NCI-H1092 (cell line): ENCODE data around the gene ARHGAP9.
"Not testable (repeated sequence)": the region's sequence is repeated elsewhere in the genome, so short reads cannot be mapped to it uniquely, and the experiment has no call there.

Source experiments
- DNase-seq: peaks from one replicate; lab custom pipeline; 2025; lab: John Stamatoyannopoulos, UW

Gene ARHGAP9

DNA sequence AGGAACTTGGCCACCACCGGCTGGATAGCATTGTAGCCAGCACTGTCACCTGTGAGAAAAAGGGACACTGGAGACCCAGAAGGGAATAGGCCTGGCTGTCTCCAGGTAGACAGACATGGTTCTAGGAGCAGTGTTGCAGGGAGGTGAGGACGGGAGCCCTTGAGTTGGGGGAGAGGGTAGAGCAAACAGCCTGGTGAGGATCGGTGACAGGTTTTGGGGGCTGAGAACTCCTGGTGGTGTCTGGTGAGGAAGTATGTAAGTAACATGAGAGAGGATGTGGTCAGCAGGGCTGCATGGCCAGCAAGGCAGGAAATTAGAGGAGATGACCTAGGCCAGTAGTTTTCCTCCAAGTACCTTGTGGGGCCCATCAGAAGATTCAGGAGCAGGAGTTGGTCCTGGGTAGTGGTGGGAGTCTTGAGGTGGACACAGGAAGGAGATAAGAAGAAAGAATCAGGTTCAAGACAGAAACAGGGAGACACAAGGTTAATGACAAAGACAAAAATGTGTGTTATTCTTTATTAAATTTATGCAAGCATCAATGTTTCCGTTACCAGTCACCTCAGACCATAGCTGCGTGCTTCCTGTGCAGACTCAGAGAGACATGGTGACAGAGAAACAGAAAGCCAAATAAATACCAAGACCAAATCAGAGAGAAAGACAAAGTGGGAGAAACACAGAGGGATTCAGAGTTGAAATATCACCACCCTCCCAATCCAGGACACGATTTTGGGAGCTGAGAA lies at the start of gene ARHGAP9:
Gene ARHGAP9 (minus strand): TSS at position 491 of the 740 bp plus-strand sequence. CDS start 460 bp downstream, at position 31.
- no peak for DNase-seq

DNA sequence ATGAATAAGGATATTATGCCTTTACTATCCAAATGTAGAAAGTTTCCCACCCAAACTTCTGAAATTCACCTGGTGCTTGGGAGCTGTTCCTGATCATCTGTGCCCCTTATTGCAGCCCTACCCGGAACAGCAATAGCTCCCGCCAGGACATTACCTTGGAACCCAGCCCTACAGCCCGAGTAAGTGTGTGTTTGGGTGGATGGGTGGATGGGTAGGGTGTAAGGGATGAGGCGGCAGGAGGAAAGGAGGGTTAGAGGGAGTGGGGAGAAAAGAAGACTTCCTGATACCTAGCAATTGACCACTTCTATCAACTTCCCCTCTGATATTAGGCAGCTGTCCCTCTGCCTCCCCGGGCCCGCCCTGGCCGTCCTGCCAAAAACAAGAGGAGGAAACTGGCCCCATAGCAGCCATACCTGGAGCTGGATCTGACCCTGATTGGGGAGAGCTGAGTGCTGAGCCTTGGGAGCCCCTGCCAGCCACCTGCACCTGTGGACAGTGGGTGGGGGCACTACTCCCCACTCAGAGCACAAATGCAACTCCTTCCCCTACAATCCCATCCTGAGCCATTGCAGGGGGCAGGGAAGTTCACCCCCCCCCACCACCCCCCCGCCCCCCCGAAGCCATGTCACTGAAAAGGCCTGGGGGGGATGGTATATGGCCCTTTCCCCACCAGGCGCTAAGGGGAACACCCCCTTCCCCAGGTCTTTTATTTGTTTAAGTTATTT lies 49.3 kb upstream of the ARHGAP9 start:
- no peak for DNase-seq

DNA sequence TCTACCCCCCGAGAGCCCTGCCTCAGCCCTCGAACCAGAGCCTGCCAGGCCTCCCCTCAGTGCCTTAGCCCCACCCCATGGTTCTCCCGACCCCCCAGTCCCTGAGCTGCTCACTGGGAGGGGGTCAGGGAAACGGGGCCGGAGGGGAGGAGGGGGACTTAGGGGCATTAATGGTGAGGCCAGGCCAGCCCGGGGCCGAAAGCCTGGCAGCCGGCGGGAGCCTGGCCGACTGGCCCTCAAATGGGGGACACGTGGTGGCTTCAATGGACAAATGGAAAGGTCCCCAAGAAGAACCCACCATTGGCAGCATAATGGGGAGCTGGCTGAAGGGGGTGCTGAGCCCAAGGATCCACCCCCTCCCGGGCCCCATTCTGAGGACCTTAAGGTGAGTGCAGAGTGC lies 48.5 kb upstream of the ARHGAP9 start:
- no peak for DNase-seq

DNA sequence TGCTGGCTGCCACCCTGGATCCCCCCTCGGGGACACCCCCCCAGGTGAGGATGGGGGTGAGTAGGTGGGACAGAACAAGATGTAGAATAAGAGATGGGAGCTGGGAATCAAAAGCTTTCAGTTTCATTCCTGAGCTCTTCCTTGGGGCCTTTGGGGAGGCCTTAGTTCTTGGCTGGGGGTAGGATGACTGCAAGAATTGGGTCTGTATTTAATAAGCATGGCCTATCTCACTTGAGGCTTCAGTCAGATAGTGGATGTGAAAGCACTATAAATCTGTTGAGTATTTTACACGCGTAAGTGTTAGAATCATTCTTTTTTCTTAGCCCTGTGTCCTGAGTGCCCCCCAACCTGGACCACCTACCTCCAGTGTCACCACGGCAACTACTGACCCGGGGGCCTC lies 47.5 kb upstream of the ARHGAP9 start:
- DNase-seq = no peak

DNA sequence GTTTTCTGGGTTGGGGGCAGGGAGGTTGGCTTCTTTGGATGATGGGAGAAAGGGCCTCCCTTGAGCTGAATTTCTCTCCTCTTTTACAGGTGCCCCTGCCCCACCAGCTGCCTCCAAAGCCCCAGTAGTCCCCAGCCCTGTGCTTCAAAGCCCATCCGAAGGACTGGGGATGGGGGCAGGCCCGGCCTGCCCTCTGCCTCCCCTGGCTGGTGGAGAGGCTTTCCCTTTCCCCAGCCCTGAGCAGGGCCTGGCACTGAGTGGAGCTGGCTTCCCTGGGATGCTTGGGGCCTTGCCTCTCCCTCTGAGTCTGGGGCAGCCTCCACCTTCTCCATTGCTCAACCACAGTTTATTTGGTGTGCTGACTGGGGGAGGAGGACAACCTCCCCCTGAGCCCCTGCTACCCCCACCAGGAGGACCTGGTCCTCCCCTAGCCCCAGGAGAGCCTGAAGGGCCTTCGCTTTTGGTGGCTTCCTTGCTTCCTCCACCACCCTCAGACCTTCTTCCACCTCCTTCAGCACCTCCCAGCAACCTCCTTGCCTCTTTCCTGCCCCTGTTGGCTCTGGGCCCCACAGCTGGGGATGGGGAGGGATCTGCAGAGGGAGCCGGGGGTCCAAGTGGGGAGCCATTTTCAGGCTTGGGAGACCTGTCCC lies 46.9 kb upstream of the ARHGAP9 start:
- DNase-seq = no peak

DNA sequence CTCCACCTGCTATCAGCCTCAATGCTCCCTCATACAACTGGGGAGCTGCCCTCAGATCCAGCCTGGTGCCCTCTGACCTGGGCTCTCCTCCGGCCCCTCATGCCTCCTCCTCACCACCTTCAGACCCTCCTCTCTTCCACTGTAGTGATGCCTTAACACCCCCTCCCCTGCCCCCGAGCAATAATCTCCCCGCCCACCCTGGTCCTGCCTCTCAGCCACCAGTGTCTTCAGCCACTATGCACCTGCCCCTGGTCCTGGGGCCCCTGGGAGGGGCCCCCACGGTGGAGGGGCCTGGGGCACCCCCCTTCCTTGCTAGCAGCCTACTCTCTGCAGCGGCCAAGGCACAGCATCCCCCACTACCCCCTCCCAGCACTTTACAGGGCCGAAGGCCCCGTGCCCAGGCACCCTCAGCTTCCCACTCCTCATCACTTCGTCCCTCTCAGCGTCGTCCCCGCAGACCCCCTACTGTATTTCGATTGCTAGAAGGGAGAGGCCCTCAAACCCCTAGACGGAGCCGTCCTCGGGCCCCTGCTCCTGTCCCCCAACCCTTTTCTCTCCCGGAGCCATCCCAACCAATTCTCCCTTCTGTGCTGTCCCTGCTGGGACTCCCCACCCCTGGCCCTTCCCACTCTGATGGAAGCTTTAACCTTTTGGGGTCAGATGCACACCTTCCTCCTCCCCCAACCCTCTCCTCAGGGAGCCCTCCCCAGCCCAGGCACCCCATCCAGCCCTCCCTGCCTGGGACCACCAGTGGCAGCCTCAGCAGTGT lies 46.1 kb upstream of the ARHGAP9 start:
- DNase-seq = no peak

DNA sequence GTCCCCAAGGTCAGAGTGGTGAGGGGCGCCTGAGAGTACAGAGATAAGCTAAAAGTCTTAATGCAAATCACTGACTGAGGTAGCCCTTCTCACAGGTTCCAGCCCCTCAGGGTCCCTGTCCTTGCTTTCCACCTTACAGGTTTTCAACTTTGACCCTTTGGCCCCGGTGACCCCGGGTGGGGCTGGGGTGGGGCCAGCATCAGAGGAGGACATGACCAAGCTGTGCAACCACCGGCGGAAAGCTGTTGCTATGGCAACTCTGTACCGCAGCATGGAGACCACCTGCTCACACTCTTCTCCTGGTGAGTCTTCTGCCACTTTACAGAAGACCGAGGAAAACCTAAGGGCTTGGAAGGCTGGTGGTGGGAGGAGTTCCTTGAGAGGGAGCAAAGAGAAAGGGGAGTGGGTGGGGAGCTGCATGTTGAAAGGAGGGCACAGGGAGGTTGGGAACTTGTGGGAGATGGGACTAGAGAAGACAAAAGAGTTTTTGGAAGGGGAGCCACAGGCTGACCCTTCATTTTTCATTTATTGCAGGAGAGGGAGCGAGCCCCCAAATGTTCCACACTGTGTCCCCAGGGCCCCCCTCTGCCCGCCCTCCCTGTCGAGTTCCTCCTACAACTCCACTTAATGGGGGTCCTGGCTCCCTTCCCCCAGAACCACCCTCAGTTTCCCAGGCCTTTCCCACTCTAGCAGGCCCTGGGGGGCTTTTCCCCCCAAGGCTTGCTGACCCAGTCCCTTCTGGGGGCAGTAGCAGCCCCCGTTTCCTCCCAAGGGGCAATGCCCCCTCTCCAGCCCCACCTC lies 45.3 kb upstream of the ARHGAP9 start:
- no peak for DNase-seq

DNA sequence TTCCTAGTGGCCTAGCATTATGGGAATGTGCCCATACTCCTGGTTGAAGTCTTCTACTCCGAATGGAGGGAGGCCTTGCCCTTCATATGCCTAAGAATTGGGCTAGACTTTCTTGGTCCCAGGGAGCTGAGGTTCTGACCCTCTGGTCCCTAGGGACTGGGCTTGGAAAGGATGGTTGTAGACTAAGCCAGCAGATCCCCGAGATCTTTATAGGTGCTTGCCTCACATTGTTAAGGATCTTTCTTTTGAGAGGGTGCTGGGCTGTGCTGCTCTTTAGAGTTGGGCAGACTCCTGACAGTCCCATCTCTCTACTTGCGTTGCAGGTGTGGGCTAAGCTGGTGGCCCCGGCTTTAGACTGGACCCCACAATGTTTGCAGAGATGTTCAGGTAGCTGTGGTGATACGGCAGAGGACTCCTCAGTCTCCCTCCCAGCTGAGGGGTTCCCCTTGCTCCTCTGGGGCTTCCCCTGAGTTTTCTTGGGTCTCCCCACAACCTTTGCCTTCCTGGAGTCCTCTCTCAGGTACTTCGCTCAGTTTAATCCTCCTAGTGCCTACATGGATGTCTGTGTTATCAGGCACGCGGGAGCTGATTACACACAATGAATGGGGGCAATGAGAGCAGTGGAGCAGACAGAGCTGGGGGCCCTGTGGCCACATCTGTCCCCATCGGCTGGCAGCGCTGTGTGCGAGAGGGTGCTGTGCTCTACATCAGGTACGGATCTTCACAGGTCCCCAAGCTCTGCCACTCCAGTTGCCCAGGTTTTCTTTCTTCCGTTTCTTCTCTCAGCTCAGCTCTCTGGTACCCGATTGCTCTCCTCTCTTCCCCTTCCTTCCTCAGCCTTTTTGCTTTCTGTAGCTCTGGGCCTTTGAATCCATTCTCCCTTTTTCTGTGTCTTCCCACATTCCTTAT lies 44.3 kb upstream of the ARHGAP9 start:
- no peak for DNase-seq

DNA sequence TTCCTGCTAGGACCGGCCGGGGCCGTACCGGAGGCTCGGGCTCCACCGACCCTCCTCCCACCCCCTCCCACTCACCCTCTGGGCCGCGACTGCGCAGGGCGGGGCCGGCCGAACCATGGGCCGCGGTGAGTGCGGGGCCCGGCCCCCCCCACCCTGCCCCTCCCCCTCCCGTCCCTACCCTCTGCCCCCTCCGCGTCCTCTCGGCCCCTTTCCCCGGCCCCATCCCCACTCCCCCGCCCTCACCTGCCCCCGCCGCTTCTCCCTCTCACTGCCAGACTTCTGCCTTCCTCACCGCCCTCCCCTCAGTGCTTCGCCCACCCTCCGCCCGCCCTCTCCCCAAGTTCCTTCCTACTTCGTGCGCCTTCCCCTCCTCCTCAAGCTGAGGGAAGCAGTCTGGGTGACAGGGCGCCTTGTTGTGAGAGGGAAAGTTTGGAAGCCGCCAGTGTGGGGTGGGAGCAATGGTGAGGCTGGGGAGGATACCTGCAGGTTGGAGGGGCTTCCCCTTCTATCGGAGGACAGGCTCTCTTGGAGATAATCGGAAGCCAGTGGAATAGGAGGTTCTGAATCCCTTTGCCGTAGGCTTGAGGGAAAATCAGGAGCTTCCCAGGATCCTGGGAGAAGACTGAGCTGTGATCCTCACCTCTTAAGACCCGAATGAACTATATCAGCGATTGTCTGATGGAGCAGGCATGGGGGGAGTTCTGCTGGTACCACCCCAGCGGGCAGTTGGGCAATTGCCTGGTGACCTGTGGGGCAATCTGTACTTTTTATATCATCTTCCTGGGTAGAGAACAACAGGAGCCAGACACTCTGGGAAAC lies 43.4 kb upstream of the ARHGAP9 start:
- DNase-seq = no peak

DNA sequence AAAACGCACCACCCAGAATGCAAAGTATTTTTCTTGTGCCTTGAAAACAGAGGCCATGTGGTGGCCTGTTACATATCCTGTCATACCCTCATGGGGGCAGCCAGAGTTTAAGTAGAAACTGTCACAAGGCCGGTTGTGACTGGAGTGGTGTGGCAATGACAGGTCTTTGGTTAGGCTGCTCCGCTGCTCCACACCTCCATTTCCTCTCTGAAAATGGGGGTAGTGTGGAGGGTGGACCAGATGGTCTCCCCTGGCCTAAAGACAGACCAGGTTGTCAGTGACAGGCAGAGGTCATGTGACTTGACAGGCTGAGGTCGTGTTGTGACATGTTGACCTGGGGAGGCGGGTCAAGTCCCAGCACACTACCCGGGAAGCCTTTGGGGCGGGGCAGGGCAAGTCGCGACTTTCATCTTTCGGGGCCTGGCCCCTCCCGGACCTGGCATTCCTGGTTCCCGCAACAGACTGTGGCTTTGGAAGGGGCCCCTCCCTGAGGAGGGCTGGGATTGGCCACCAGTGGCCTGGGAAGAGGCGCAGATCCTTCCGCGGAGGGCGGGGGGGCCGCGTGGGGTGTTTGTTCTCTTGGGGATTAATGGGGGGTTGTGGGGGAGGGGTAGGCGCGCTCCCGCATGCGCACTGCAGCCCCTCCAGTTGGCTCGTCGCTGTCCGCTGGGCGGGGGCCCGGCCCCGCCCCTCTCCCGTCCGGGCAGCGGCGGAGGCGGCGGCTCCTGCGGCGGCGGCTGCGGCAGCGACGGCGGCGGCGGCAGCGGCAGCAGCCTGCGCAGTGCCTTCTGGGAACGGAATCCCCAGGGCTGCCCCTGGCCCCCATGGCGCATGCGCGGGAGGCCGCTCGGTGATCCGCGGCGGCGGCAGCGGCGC lies 42.6 kb upstream of the ARHGAP9 start, which contains the start of gene MBD6:
Gene MBD6 (plus strand): TSS at position 814 of the 876 bp plus-strand sequence. CDS start 1,480 bp downstream, outside the sequence.
- DNase-seq = peak; percentile 66

DNA sequence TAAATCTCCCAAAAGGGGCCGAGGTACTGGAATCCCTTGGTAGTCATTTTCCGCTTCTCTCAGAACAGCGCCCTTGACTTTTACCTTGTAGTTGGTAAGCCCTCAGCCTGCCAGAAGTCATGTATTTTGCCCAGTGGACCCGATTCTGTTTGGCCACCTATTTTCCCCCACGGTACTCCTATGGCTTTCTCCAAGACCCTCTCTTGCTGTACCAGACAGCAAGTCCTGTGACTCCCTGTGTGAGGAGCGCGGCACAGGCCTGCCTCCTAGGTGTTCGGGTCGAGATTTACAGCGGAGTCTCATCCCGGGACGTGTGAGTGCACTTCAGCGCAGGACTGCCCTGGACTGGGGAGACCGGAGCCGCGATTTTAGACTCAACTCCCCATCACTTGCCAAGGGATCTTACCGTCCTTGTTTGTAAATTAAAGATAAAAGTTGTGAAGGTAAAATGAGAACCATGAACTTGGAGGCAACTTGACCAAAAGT lies 41.9 kb upstream of the ARHGAP9 start:
- no peak for DNase-seq

DNA sequence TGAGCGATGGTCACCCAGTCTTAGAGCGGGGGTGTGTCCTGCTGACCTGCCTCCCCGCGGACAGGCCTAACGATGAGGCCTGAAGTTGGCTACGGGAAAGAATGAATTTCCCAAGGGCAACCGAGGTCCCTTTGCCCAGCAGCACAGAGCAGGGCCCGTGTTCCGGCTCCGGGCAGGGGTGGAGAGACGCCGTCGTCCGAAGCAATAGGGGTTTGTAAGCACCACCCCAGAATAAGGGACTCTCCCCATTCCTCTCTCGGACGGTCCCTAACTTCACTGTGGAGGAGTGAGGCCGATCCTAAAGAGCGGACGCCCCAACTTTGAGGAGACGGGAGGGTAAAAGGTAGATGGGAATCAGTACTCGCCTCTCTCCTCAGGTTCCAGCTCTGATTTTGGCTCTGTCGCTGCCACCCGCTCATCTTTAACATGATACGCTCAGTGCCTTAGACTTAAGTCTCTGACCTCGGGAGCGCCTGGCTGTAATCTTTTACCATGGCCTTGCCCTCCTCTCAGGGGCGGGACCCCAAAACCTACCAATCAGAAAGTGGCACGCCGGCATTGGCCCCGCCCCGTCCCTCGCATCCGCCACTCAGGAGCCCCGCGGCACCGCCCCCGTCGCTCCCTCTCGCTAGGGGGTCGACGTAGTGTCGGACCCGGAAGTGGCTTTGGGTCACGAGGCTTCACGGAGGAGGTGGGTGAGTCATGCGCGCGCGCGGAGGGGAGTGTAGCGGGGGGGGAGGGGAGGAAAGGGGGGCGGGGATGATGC lies 40.6 kb upstream of the ARHGAP9 start, which contains the start of gene DDIT3:
Gene DDIT3 (minus strand): TSS at position 462 of the 766 bp plus-strand sequence. CDS start 3,108 bp downstream, outside the sequence.
- DNase-seq = peak; percentile 96

DNA sequence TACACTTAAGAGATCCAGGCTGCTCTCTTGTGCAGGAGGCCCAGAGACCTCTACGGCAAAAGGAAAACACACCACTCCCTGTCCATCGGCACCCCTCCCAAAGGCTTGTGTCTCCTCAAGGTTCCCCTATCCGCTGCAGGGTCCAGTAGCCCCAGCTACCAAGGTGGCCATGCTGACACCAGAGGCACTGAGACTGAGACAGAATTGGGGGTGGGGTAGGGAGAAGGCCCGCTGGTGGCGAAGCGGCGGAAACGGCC lies 40.1 kb upstream of the ARHGAP9 start:
- DNase-seq = no peak

DNA sequence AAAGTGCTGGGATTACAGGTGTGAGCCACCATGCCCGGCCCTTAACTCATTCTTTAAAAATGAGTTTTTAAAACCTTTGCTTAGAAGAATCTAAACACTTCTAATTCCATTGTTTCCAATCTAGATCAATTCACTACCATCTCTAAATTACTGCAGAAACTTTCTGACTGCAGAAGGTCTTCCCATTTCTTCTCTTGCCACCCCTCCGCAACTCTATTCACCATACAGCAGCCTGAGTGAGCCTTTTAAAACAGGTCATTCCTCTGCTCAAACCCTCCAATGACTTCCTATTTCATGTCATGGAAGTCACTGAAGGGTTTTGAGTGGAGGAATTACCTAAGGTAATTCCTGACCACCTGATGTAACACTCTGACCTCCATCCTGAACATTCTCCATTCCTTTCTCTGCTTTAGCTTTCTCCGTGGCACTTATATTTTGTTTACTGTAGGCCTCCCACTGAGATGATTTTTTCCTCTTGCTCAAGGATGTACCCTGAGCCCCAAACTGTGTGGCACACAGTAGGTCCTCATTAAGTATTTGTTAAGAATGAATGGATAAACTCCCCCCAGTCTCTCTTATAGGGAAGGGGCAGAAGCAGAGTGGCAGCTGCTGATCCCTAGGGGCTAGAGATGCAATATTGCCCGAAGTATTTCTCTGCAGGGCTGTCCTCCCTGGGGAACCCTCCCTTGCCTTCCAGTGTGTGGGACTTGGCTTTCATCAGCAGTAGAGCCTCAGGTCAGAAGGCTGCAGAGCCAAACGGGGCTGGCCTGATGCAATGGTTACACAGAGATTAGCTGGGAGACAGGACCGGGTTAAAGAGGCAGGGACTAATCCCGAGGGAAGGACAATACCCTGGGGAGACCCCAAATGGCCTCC lies 39.5 kb upstream of the ARHGAP9 start:
- DNase-seq = no peak

DNA sequence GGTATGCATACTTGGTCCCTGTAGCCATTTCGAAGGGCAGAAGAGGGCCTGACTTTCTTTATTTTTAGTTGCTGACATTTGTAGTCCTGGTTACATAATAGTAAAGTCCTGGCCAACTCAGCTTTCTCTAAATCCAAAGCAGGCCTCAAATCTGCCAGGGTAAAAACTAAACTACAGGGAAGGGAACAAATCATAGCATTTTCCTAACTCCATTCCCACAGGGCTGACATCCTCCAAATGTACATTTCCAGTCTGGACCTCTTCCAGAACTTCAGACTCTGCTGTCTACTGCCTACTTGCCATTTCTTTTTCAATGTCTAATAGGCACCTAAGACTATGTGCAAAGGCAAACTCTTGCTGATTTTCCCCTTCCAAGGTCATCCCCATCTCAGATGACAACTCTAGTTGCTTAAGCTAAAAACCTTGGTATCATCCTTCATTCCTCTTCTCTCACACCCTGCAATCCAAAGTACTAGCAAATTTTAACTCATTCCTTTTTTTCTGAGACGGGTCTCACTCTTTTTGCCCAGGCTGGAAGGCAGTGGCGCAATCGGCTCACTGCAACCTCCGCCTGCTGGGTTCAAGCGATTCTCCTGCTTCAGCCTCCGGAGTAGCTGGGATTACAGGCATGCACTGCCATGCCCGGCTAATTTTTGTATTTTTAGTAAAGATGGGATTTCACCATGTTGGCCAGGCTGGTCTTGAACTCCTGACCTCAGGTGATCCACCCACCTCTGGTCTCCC lies 38.7 kb upstream of the ARHGAP9 start:
- no peak for DNase-seq

DNA sequence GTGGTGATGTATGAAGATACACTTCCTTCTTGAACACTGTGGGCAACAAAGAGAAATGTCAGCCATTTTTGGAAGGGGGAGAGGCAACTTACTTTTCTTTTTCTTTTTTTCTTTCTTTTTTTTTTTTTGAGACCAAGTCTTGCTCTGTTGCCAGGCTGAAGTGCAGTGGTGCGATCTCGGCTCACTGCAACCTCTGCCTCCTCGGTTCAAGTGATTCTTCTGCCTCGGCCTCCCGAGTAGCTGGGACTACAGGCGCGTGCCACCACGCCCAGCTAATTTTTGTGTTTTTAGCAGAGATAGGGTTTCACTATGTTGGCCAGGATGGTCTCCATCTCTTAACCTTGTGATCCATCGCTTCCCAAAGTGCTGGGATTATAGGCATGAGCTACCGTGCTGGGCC lies 38.1 kb upstream of the ARHGAP9 start:
- not testable (repeated sequence) for DNase-seq
